GM10248 (cell line): ENCODE measurements around the gene SEC14L6.
"Not testable (repeated sequence)": the region's sequence is repeated elsewhere in the genome, so short reads cannot be mapped to it uniquely, and the experiment has no call there.

Experiments
- CTCF ChIA-PET: fragments of 300-600 bp; sonication (Branson Sonifier 250); formaldehyde crosslinking; extraction: SDS; loops from one replicate; lab custom pipeline; 2021; ENCODE audit warnings: antibody characterized with exemption; lab: Yijun Ruan, JAX
- POLR2A ChIA-PET: fragments of 350-650 bp; sonication (Branson Sonifier 250); formaldehyde crosslinking; extraction: SDS; loops from one replicate; lab custom pipeline; 2020; ENCODE audit warnings: antibody characterized with exemption; lab: Yijun Ruan, JAX
- DNase-seq: peaks from one replicate; pipeline ENCODE4 v3.0.0; 2012; ENCODE audit errors: extremely low spot score
- TF ChIP-seq, protein P1 (sequence below): IDR thresholded peaks from 2 replicates; pipeline ENCODE4 v1.5.1; 2012; ENCODE audit warnings: mild to moderate bottlenecking, low read depth; ENCODE audit errors: extremely low read depth, missing control alignments, control extremely low read depth

Gene SEC14L6

DNA sequence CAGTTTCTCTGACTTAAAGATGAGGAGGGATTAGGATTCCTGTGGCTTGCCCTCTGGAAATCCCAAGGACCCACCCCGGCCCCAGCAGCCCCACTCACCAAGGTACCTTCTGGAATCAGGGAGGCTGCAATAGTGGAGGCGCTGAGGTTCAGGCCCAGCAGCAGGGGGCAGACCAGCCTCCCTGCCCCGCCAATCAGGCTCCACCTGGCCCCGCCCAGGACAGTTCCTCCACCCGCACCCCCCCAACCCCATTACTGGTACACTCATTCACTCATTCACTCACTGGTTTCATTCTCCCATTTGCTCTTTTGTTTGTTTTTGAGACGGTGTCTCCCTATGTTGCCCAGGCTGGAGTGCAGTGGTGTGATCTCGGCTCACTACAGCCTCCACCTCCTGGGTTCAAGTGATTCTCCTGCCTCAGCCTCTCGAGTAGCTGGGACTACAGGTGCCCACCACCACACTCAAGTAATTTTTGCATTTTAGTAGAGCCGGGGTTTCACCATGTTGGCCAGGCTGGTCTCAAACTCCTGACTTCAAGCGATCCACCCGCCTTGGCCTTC lies 14.2 kb upstream of the SEC14L6 start:
- CTCF ChIA-PET = interaction anchor here (0.6 to 1.1 kb wide), 2 partner anchors 40 to 45 kb away, joined by 3 read pairs; no protein-coding TSS in a partner anchor
- DNase-seq = peak; percentile 45
- POLR2A ChIA-PET = not testable (repeated sequence)
- TF ChIP-seq, protein P1, sequence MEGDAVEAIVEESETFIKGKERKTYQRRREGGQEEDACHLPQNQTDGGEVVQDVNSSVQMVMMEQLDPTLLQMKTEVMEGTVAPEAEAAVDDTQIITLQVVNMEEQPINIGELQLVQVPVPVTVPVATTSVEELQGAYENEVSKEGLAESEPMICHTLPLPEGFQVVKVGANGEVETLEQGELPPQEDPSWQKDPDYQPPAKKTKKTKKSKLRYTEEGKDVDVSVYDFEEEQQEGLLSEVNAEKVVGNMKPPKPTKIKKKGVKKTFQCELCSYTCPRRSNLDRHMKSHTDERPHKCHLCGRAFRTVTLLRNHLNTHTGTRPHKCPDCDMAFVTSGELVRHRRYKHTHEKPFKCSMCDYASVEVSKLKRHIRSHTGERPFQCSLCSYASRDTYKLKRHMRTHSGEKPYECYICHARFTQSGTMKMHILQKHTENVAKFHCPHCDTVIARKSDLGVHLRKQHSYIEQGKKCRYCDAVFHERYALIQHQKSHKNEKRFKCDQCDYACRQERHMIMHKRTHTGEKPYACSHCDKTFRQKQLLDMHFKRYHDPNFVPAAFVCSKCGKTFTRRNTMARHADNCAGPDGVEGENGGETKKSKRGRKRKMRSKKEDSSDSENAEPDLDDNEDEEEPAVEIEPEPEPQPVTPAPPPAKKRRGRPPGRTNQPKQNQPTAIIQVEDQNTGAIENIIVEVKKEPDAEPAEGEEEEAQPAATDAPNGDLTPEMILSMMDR = peak; percentile 3

DNA sequence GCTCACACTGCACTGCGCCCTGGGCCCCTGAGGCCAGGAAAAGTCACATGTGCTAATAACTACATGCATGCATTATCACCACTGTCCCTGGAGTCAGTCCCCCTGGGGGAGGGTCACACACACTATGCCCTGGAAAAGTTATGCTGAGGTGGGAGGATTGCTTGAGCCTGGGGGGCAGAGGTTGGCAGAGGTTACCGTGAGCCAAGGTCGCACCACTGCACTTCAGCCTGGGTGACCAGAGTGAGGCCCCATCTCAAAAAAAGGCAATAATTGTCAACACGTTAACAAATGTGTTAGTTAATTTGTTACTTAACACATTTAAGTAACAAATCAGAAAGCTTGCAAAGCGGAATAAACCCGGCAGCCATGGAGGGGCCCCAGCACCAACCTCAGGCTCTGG lies 13.3 kb upstream of the SEC14L6 start:
- DNase-seq = no peak
- TF ChIP-seq, protein P1 = no peak
- ChIA-PET POLR2A (no interaction called here), CTCF (no interaction called here)

DNA sequence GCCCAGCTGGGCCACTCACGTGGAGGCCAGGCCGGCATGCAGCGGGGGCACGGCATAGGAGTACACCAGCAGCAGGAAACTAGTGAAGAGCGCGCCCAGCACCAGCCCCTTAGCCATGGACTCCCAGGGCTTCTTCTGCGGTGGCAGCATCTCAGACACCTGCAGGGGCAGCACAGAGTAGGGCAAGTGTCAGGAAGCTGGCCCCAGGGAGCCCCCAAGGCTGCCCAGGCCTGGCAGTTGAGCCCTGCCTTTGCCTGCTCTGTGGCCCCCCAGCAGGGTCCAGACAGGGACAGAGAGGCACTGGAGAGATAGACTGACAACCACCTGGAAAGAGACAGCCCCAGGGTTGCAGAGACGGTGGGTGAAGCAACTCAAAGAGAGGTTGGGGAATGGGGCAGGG lies 10.7 kb upstream of the SEC14L6 start:
- POLR2A ChIA-PET = no interaction called here
- no peak for DNase-seq
- CTCF ChIA-PET = interaction anchor here (1.5 kb wide), 1 partner anchor 113 kb away, joined by 3 read pairs; no protein-coding TSS in a partner anchor
- TF ChIP-seq, protein P1 = no peak

DNA sequence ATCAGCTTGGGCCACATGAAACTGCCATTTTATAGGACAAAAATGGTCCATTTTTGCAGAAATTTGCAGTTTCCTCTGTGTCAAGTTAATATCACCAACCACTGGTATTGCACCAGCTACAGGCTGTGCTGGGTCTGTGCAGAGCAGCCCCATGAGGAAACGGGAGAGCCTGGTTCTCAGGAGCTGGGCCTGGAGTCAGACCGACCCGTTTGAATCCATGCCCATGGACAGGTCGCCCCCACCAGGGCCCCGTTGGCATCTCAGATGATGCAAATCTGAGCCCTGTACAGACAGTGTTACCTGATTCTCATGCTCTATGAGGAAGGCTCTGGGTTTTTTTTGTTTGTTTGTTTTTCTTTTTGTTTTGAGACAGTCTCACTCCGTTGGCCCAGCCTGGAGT lies 9.8 kb upstream of the SEC14L6 start:
- no peak for DNase-seq
- POLR2A ChIA-PET = no interaction called here
- TF ChIP-seq, protein P1 = no peak
- CTCF ChIA-PET = no interaction called here

DNA sequence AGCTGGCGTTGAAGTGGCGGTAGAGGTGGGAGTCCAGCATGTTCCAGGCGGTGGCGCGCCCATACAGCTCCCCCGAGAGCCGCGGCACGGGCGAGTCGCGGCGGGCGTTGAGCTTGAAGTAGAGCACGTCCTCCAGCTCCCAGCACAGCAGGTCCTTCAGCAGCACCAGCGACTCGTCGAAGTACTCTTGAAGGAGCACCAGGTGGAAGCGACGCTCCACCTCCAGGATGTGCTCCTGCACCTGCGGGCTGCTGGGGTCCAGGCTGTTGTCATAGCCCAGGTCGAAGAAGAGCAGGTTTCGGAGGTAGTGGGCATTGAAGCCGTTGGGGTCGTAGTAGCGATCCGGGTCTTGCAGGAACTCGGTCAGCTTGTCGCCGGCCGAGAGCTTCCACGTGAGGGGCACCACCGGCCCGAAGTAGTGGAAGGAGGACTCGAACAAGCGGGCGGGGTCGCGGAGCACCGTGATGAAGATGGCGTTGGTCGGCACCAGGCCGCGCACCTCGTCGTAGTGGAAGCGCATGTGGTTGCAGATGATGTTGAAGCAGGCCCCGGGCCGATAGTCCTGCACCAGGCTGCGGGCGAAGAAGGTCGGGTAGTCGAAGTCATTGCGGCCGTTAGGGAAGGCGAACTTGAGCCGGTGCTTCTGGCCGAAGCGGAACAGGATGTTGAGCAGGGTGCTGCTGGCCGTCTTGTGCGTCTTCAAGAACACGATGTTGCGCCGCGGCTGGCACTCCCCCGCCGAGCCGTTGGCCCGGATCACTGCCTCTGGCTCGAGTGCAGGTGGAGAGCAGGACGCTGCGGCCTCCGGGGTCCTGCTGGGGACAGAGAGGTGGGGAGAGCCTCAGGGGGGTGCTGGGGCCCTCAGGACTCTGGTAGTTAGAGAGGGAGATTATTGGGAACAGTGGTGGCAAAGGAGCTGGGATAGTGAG lies 9.0 kb upstream of the SEC14L6 start:
- ChIA-PET POLR2A (no interaction called here), CTCF (no interaction called here)
- DNase-seq = no peak
- TF ChIP-seq, protein P1 = no peak

DNA sequence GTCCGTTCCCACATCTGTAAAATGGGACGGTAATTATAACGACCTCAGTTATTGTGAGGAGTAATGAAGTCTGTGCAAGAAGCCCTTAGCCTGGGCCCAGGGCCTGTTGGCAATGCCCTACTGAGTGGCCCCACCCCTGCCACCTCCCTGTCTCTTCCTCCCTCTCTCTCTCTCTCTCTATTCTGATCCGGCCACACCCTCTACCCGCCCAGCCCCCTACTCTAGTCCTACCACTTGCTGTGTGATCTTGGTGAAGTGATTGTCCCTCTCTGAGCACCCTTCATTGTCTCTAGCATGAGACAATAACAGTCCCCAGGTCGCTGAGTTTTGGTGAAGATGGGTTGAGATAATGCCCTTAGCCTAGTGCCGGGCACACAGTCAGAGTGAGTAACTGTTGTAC lies 7.4 kb upstream of the SEC14L6 start:
- CTCF ChIA-PET = interaction anchor here (0.9 kb wide), 1 partner anchor 8 kb away, joined by 3 read pairs; no protein-coding TSS in a partner anchor
- no peak for DNase-seq
- TF ChIP-seq, protein P1 = no peak
- POLR2A ChIA-PET = no interaction called here
